Fibroblast of lung (primary cell): Measurements from ENCODE around the gene QSOX1. TPM values are rescaled to one million over a fixed set of nuclear protein-coding genes. Genes with fewer than 3 reads are reported as not detected.

Experiments
- DNase-seq, 2 donors: peaks; one replicate each; pipeline versions ENCODE4 v3.0.0 to v3.0.0-alpha.2; 2010; ENCODE audit warnings: low read depth in 2 of 2
- H2AFZ ChIP-seq: 2 replicates; pipeline ENCODE4 v1.5.1; 2012; ENCODE audit warnings: low read length, control low read depth, inconsistent platforms
- H3K27ac ChIP-seq: 2 replicates; pipeline ENCODE4 v1.5.1; 2011; ENCODE audit warnings: low read length, control low read depth; ENCODE audit not compliant: insufficient read depth
- H3K27me3 ChIP-seq: 2 replicates; pipeline ENCODE4 v1.5.1; 2011; ENCODE audit warnings: mild to moderate bottlenecking, low read length; ENCODE audit not compliant: control insufficient read depth, insufficient read depth
- H3K36me3 ChIP-seq: 2 replicates; pipeline ENCODE4 v1.5.1; 2011; ENCODE audit warnings: low read length; ENCODE audit not compliant: control insufficient read depth, insufficient read depth
- H3K4me1 ChIP-seq: 2 replicates; pipeline ENCODE4 v1.5.1; 2011; ENCODE audit warnings: low read length; ENCODE audit not compliant: control insufficient read depth, insufficient read depth; ENCODE audit errors: extremely low read depth
- H3K4me2 ChIP-seq: 2 replicates; pipeline ENCODE4 v1.5.1; 2011; ENCODE audit warnings: low read length, control low read depth; ENCODE audit not compliant: insufficient read depth; ENCODE audit errors: extremely low read depth
- H3K4me3 ChIP-seq, 4 experiments: fragments of 200-600 bp in 1 of 4; sonication (generic) in 1 of 4; replicated peaks in 1 of 4; 2 replicates each; pipeline ENCODE4 v1.5.1; 2011 to 2016; ENCODE audit warnings: low read length in 4 of 4, low read depth in 3 of 4, mild to moderate bottlenecking in 3 of 4, control low read depth in 2 of 4, inconsistent platforms in 1 of 4, mixed read lengths in 1 of 4; ENCODE audit not compliant: insufficient read depth in 1 of 4; ENCODE audit errors: control extremely low read depth in 1 of 4
- H3K79me2 ChIP-seq: 2 replicates; pipeline ENCODE4 v1.5.1; 2012; ENCODE audit warnings: mild to moderate bottlenecking, low read length, inconsistent platforms; ENCODE audit not compliant: control insufficient read depth, insufficient read depth
- H3K9ac ChIP-seq: 2 replicates; pipeline ENCODE4 v1.5.1; 2011; ENCODE audit warnings: mild to moderate bottlenecking, low read length, control low read depth; ENCODE audit not compliant: insufficient read depth
- H3K9me3 ChIP-seq: 2 replicates; pipeline ENCODE4 v1.5.1; 2012; ENCODE audit warnings: low read depth, low read length; ENCODE audit not compliant: control insufficient read depth, insufficient read depth
- H4K20me1 ChIP-seq: 2 replicates; pipeline ENCODE4 v1.5.1; 2011; ENCODE audit warnings: low read length; ENCODE audit not compliant: control insufficient read depth, insufficient read depth; ENCODE audit errors: extremely low read depth
- CTCF ChIP-seq, 2 donors: IDR thresholded peaks in 1 of 2; conservative IDR thresholded peaks in 1 of 2; 1 replicate in 1 of 2; 2 replicates in 1 of 2; pipeline ENCODE4 v1.5.1; 2011 to 2012; ENCODE audit warnings: low read length in 2 of 2, control low read depth in 1 of 2, inconsistent platforms in 1 of 2, low read depth in 1 of 2, mild to moderate bottlenecking in 1 of 2
- EZH2 ChIP-seq: IDR thresholded peaks from 2 replicates; pipeline ENCODE4 v1.5.1; 2012; ENCODE audit warnings: low read length, control low read depth, mild to moderate bottlenecking; ENCODE audit errors: missing control alignments
- polyA plus RNA-seq, 2 donors: library from polyadenylated mRNA; depleted of rRNA in 1 of 2; stranded (reverse) in 1 of 2; unstranded in 1 of 2; fragments of >200 nt; gene quantifications; 2 replicates each; pipeline ENCODE4 v1.2.1, GENCODE V29; 2011 to 2012; ENCODE audit warnings: missing spikeins in 1 of 2
- total RNA-seq: library from RNA; depleted of rRNA; stranded (reverse); fragments of >200 nt; gene quantifications from 2 replicates; pipeline ENCODE4 v1.2.1, GENCODE V29; 2014

The QSOX1 gene
- total and polyA plus RNA-seq, 2 donors (not counting 1 experiment from before 2014, with no cell fraction given), result 799 to 1,312 TPM

GRCh38 chr1:180165096-180165495 is 10.4 kb downstream of the QSOX1 start:
- H3K79me2 ChIP-seq, result peaks cover 88% of the 10 kb centered on the region
- no peak overlapping the region for H2AFZ ChIP-seq
- H3K9me3 ChIP-seq, result no peaks in the 10 kb centered on the region
- TF ChIP-seq CTCF (conservative IDR thresholded peaks at IDR 0.05 in 1 of 2, IDR thresholded peaks at IDR 0.05 in 1 of 2; ENCODE audit: low read depth in 1 of 2, low read length in 2 of 2) (no peak), EZH2 (no peak)
- H3K4me3 ChIP-seq, result no peak overlapping the region
- peaks cover 2% of the 10 kb centered on the region for H3K4me1 ChIP-seq
- peaks cover 32% of the 10 kb centered on the region for H3K36me3 ChIP-seq
- no peak overlapping the region for H3K4me2 ChIP-seq
- no peak overlapping the region for H3K9ac ChIP-seq
- DNase-seq, result no peak
- peaks cover 8% of the 10 kb centered on the region for H4K20me1 ChIP-seq
- H3K27ac ChIP-seq, result no peak overlapping the region
- H3K27me3 ChIP-seq, result no peaks in the 10 kb centered on the region

GRCh38 chr1:180165509-180166435 is 11.1 kb downstream of the QSOX1 start:
- Histone ChIP-seq H3K9me3 (no peaks in the 10 kb centered on the region), H3K79me2 (peaks cover 87% of the 10 kb centered on the region), H4K20me1 (peaks cover 8% of the 10 kb centered on the region), H3K27ac (no peak overlapping the region), H3K36me3 (peaks cover 34% of the 10 kb centered on the region), H3K27me3 (no peaks in the 10 kb centered on the region), H3K4me2 (no peak overlapping the region), H2AFZ (no peak overlapping the region), H3K4me1 (peaks cover 2% of the 10 kb centered on the region), H3K9ac (no peak overlapping the region), H3K4me3 (no peak overlapping the region)
- no peak for DNase-seq
- TF ChIP-seq EZH2 (no peak), CTCF (conservative IDR thresholded peaks at IDR 0.05 in 1 of 2, IDR thresholded peaks at IDR 0.05 in 1 of 2; ENCODE audit: low read depth in 1 of 2, low read length in 2 of 2) (no peak)

GRCh38 chr1:180166436-180166800 is 11.7 kb downstream of the QSOX1 start:
- no peak for TF ChIP-seq EZH2
- no peak for TF ChIP-seq CTCF (conservative IDR thresholded peaks at IDR 0.05 in 1 of 2, IDR thresholded peaks at IDR 0.05 in 1 of 2; ENCODE audit: low read depth in 1 of 2, low read length in 2 of 2)
- peaks cover 86% of the 10 kb centered on the region for H3K79me2 ChIP-seq
- H2AFZ ChIP-seq, result no peak overlapping the region
- no peak for DNase-seq
- H3K4me3 ChIP-seq, result no peak overlapping the region
- H3K27me3 ChIP-seq, result no peaks in the 10 kb centered on the region
- H3K4me1 ChIP-seq, result peaks cover 2% of the 10 kb centered on the region
- H3K9me3 ChIP-seq, result no peaks in the 10 kb centered on the region
- no peak overlapping the region for H3K4me2 ChIP-seq
- peaks cover 6% of the 10 kb centered on the region for H4K20me1 ChIP-seq
- H3K27ac ChIP-seq, result no peak overlapping the region
- peaks cover 34% of the 10 kb centered on the region for H3K36me3 ChIP-seq
- no peak overlapping the region for H3K9ac ChIP-seq
